GM12878 (cell line): ENCODE data around the gene MRPL23. TPM values are rescaled to one million over a fixed set of nuclear protein-coding genes. Genes with fewer than 3 reads are reported as not detected.
A peak's percentile ranks its signal among the peaks of the same experiment; 100 is the strongest.

ENCODE experiments used
- ATAC-seq: fragments of 200-7000 bp; cut with Tn5 transposase; 3 replicates; pipeline ENCODE4 v1.9.1; 2020; ENCODE audit warnings: mild to moderate bottlenecking, moderate library complexity
- BruUV-seq: library from RNA; stranded (reverse); fragments of 400-500 nt; replicated peaks from 2 replicates; lab custom pipeline; 2021; lab: Mats Ljungman, UMichigan
- CTCF ChIA-PET: fragments of 300-600 bp; sonication (Branson Sonifier 250); formaldehyde crosslinking; extraction: SDS; loops from one replicate; lab custom pipeline; 2021; ENCODE audit warnings: inconsistent platforms; lab: Yijun Ruan, JAX
- POLR2A ChIA-PET: fragments of 350-600 bp; formaldehyde crosslinking; extraction: SDS; loops from one replicate; lab custom pipeline; 2021; ENCODE audit warnings: inconsistent platforms; lab: Charles Lee
- RAD21 ChIA-PET: fragments of 300-600 bp; sonication (Branson Sonifier 250); formaldehyde crosslinking; loops from one replicate; lab custom pipeline; 2023; ENCODE audit warnings: antibody characterized with exemption; ENCODE audit not compliant: unreplicated experiment; lab: Charles Lee
- SMC1A ChIA-PET: fragments of 300-600 bp; sonication (Branson Sonifier 250); formaldehyde crosslinking; loops from one replicate; lab custom pipeline; 2023; ENCODE audit not compliant: unreplicated experiment, uncharacterized antibody; lab: Charles Lee
- DNase-seq: peaks from one replicate; pipeline ENCODE4 v3.0.0-alpha.2; 2011; ENCODE audit warnings: low read depth, low spot score
- FAIRE-seq: peaks from 3 replicates; lab custom pipeline; 2011; peaks lifted over from hg19 to GRCh38; lab: Jason Lieb, UNC
- H2AFZ ChIP-seq: 2 replicates; pipeline ENCODE4 v1.6.0; 2011; ENCODE audit warnings: low read depth, low read length, control low read depth; ENCODE audit not compliant: control insufficient read depth
- H3K27ac ChIP-seq: 2 replicates; pipeline ENCODE4 v1.5.1; 2011; ENCODE audit warnings: control low read depth; ENCODE audit not compliant: control insufficient read depth, insufficient read depth
- H3K27me3 ChIP-seq, 2 experiments: replicated peaks in 1 of 2; 2 replicates each; pipeline versions ENCODE4 v1.6.0 to v1.6.1; 2011; ENCODE audit warnings: low read length in 1 of 2; ENCODE audit not compliant: control insufficient read depth in 2 of 2, insufficient read depth in 2 of 2
- H3K36me3 ChIP-seq, 2 experiments: 2 replicates each; pipeline ENCODE4 v1.5.1; 2011; ENCODE audit warnings: low read length in 1 of 2; ENCODE audit not compliant: control insufficient read depth in 2 of 2, insufficient read depth in 2 of 2
- H3K4me1 ChIP-seq: 2 replicates; pipeline ENCODE4 v1.6.1; 2011; ENCODE audit warnings: mild to moderate bottlenecking, low read length, moderate library complexity, mixed read lengths; ENCODE audit not compliant: control insufficient read depth, insufficient read depth
- H3K4me2 ChIP-seq: 2 replicates; pipeline ENCODE4 v1.6.0; 2011; ENCODE audit warnings: control low read depth; ENCODE audit not compliant: control insufficient read depth, insufficient read depth
- H3K4me3 ChIP-seq: fragments of 200-600 bp; sonication (generic); 2 replicates; pipeline ENCODE4 v1.5.1; 2016
- H3K79me2 ChIP-seq: 2 replicates; pipeline ENCODE4 v1.6.0; 2011; ENCODE audit warnings: low read length; ENCODE audit not compliant: control insufficient read depth, insufficient read depth
- H3K9ac ChIP-seq: 2 replicates; pipeline ENCODE4 v1.8.0; 2011; ENCODE audit warnings: low read length, control low read depth, mixed read lengths; ENCODE audit not compliant: control insufficient read depth, insufficient read depth
- H3K9me3 ChIP-seq: replicated peaks from 3 replicates; pipeline ENCODE4 v1.5.1; 2011; ENCODE audit warnings: mild to moderate bottlenecking, low read length; ENCODE audit not compliant: control insufficient read depth, insufficient read depth
- H4K20me1 ChIP-seq: 2 replicates; pipeline ENCODE4 v1.6.0; 2011; ENCODE audit not compliant: control insufficient read depth, insufficient read depth
- BCL11A ChIP-seq: IDR thresholded peaks from 2 replicates; pipeline ENCODE4 v1.6.1; 2011; ENCODE audit warnings: low read depth, low read length
- BHLHE40 ChIP-seq, 2 experiments: fragments of 450-650 bp in 1 of 2; IDR thresholded peaks; 2 replicates each; pipeline ENCODE4 v1.6.1; 2011 to 2017; ENCODE audit warnings: low read depth in 2 of 2, borderline replicate concordance in 1 of 2, improper control_type of control experiment in 1 of 2, low read length in 1 of 2, mild to moderate bottlenecking in 1 of 2
- KLF5 ChIP-seq: fragments of 450-650 bp; IDR thresholded peaks from 2 replicates; pipeline ENCODE4 v1.6.1; 2014; ENCODE audit warnings: mild to moderate bottlenecking; ENCODE audit not compliant: partially characterized antibody
- YBX1 ChIP-seq: fragments of 450-650 bp; IDR thresholded peaks from 2 replicates; pipeline ENCODE4 v1.6.1; 2016; ENCODE audit warnings: antibody characterized with exemption
- ZBTB40 ChIP-seq: fragments of 450-650 bp; IDR thresholded peaks from 2 replicates; pipeline ENCODE4 v1.6.1; 2016; ENCODE audit warnings: mild to moderate bottlenecking, moderate library complexity, borderline replicate concordance
- WGBS: methylation state at CpG from one replicate; pipeline ENCODE4 v1.1.6; 2016; ENCODE audit warnings: low lambda C conversion rate; ENCODE audit not compliant: insufficient replicate concordance, insufficient coverage; ENCODE audit errors: missing lambda C conversion rate; 5-methylcytosine and 5-hydroxymethylcytosine counted together
- in situ Hi-C: fragments of 300-500 bp; cut with MboI; formaldehyde crosslinking; loops from 9 replicates; pipeline ENCODE4 v1.14.3; 2018; ENCODE audit warnings: mixed read lengths
- intact Hi-C: fragments of 100-400 bp; cut with micrococcal nuclease; formaldehyde crosslinking; loops from one replicate; pipeline ENCODE4 v1.14.2; 2022; ENCODE audit not compliant: unreplicated experiment
- polyA plus RNA-seq, 11 experiments: library from polyadenylated mRNA; depleted of rRNA in 4 of 11; unstranded in 6 of 11; stranded (reverse) in 5 of 11; fragments of >200 nt; fragmentation: Nextera tagmentation in 4 of 11; fragmentation: Illumina TruSeq in 1 of 11; extraction: Ambion mirVana in 4 of 11; extraction: Trizol in 1 of 11; gene quantifications; 1 replicate in 1 of 11; 2 replicates in 10 of 11; pipeline versions ENCODE4 v1.2.1 to v1.2.3, GENCODE V29; 2011 to 2016; ENCODE audit warnings: inconsistent platforms in 2 of 11, missing spikeins in 2 of 11, low read depth in 1 of 11
- total RNA-seq, 4 experiments: library from RNA; depleted of rRNA in 3 of 4; stranded (reverse); fragments of >200 nt in 3 of 4; fragmentation: Illumina TruSeq in 1 of 4; extraction: Trizol in 1 of 4; gene quantifications; 2 replicates each; pipeline versions ENCODE4 v1.2.1 to v1.2.3, GENCODE V29; 2013 to 2021

The MRPL23 gene
- total and polyA plus RNA-seq, 10 of the 15 experiments (the other 5 are each of a cell fraction or from before 2014, with no cell fraction given): 1.6 to 207 (median 126) TPM

- Histone ChIP-seq H3K27ac (no peak overlapping the region), H2AFZ (no peak overlapping the region), H3K27me3 (no peaks in the 10 kb centered on the region), H3K9me3 (no peaks in the 10 kb centered on the region), H3K4me3 (no peak overlapping the region), H3K4me2 (no peak overlapping the region), H3K36me3 (no peaks in the 10 kb centered on the region)
- RAD21 ChIA-PET: interaction anchor here (0.7 kb wide), 1 partner anchor 101 kb away, joined by 4 read pairs; no protein-coding TSS in a partner anchor
- DNase-seq: no peak
- POLR2A ChIA-PET: interaction anchor here (0.5 kb wide), 1 partner anchor 41 kb away, joined by 3 read pairs; no protein-coding TSS in a partner anchor
- in situ Hi-C loops (no loop called here), intact Hi-C loops (no loop called here)
- FAIRE-seq: no peak
- no TSS peak for BruUV-seq
- CTCF ChIA-PET: interaction anchor here (0.9 kb wide), 1 partner anchor 244 kb away, joined by 3 read pairs; no protein-coding TSS in a partner anchor
- no peak for TF ChIP-seq ZBTB40
- no peak for TF ChIP-seq YBX1
- TF ChIP-seq BHLHE40 (IDR thresholded peaks at IDR 0.05; ENCODE audit: borderline replicate concordance in 1 of 2, low read depth in 2 of 2, low read length in 1 of 2): peak in 1 of 2 experiments; percentile 21; a peak in 2 of 4 replicates
- TF ChIP-seq BCL11A: no peak
- TF ChIP-seq KLF5: no peak
- TF ChIP-seq, all 136 proteins: peak for 1
- no peaks in the 10 kb centered on the region for H4K20me1 ChIP-seq
- no peak overlapping the region for H3K9ac ChIP-seq
- WGBS: 35% methylated on average over 27 of the region's 35 CpGs
- H3K79me2 ChIP-seq: no peaks in the 10 kb centered on the region
- ATAC-seq: no peak; the same call in 2 of the 3 replicates
- no peaks in the 10 kb centered on the region for H3K4me1 ChIP-seq
- SMC1A ChIA-PET: no interaction called here
Observed at GRCh38 chr11:1937616-1938342, 9.4 kb upstream of the MRPL23 start.
